SJCRH30 (cell line): ENCODE results near the gene DNAJA4. TPM values are rescaled to one million over a fixed set of nuclear protein-coding genes. Genes with fewer than 3 reads are reported as not detected.

Experiments used
- DNase-seq, 2 experiments: peaks; one replicate each; pipeline ENCODE4 v3.0.0-alpha.2; 2015 to 2020
- H3K27ac ChIP-seq: fragments of 250-450 bp; sonication (Bioruptor Pico); 2 replicates; pipeline ENCODE4 v1.5.1; 2020; ENCODE audit warnings: mild to moderate bottlenecking, moderate library complexity
- H3K27me3 ChIP-seq: fragments of 250-450 bp; sonication (Bioruptor Pico); 2 replicates; pipeline ENCODE4 v1.5.1; 2020; ENCODE audit warnings: mild to moderate bottlenecking, moderate library complexity
- H3K36me3 ChIP-seq: fragments of 250-450 bp; sonication (Bioruptor Pico); 2 replicates; pipeline ENCODE4 v1.5.1; 2020; ENCODE audit warnings: mild to moderate bottlenecking, moderate library complexity
- H3K4me1 ChIP-seq: fragments of 250-450 bp; sonication (Bioruptor Pico); 2 replicates; pipeline ENCODE4 v1.5.1; 2020; ENCODE audit warnings: mild to moderate bottlenecking, moderate library complexity
- H3K4me3 ChIP-seq: fragments of 250-450 bp; sonication (Bioruptor Pico); 2 replicates; pipeline ENCODE4 v1.5.1; 2020; ENCODE audit warnings: mild to moderate bottlenecking, moderate library complexity
- H3K9me3 ChIP-seq: fragments of 250-450 bp; sonication (Bioruptor Pico); replicated peaks from 2 replicates; pipeline ENCODE4 v1.5.1; 2020; ENCODE audit warnings: mild to moderate bottlenecking, moderate library complexity
- total RNA-seq: library from RNA; depleted of rRNA; stranded (reverse); fragments of >200 nt; shearing (Covaris generic); gene quantifications from 2 replicates; pipeline ENCODE4 v1.2.3, GENCODE V29; 2014

DNAJA4 gene
- total RNA-seq, 1 experiment from 2014 or later = not detected

DNA sequence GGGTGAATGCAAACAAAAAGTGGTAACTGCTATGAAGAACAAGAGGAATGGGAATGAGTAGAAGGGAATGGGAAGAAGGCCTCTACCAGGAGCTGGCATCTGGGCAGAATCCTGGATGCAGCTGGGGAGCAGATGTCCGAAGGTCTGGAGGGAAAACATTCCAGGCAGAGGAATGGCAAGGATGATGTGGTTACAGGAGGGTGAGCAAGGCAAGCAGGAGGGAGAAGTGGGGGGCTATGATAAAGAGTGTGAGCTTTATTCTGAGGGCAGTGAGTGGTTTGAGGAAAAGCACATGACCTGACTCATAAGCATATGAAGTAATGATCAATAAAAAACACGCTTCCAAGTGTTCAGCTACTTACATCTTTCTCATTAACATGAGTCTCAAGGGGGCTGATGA is 18.0 kb downstream of the DNAJA4 start:
- Histone ChIP-seq H3K27ac (no peak overlapping the region), H3K9me3 (no peaks in the 10 kb centered on the region), H3K27me3 (no peaks in the 10 kb centered on the region), H3K36me3 (peaks cover 2% of the 10 kb centered on the region; the same call in 1 of the 2 replicates), H3K4me3 (no peak overlapping the region), H3K4me1 (no peaks in the 10 kb centered on the region)
- no peak for DNase-seq

GRCh38 chr15:78284758-78285157 is 20.4 kb downstream of the DNAJA4 start:
- Histone ChIP-seq H3K9me3 (no peaks in the 10 kb centered on the region), H3K27me3 (no peaks in the 10 kb centered on the region), H3K36me3 (peaks cover 2% of the 10 kb centered on the region), H3K4me3 (no peak overlapping the region), H3K4me1 (no peaks in the 10 kb centered on the region), H3K27ac (no peak overlapping the region)
- DNase-seq = no peak

DNA sequence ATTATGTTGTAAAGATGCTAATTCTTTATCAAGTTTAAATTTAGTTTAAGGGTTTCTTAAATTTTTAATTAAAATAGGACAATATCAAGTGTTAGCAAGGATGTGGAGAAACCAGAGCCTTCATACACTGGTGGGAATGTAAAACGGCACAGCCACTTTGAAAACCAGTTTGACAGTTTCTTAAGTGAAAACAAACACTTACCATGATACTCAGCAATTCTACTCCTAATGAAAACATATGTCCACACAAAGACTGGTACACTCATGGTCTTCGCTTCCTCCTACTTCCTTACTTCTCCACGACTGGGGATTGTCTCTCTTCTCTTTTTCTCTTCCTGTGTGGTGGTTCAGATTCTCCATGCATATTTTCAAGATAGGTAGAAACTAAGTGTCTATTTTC is 25.9 kb downstream of the DNAJA4 start:
- H3K27ac ChIP-seq = no peak overlapping the region
- no peaks in the 10 kb centered on the region for H3K9me3 ChIP-seq
- H3K4me1 ChIP-seq = no peaks in the 10 kb centered on the region
- DNase-seq = no peak
- H3K36me3 ChIP-seq = peaks cover 7% of the 10 kb centered on the region
- no peak overlapping the region for H3K4me3 ChIP-seq
- no peaks in the 10 kb centered on the region for H3K27me3 ChIP-seq

DNA sequence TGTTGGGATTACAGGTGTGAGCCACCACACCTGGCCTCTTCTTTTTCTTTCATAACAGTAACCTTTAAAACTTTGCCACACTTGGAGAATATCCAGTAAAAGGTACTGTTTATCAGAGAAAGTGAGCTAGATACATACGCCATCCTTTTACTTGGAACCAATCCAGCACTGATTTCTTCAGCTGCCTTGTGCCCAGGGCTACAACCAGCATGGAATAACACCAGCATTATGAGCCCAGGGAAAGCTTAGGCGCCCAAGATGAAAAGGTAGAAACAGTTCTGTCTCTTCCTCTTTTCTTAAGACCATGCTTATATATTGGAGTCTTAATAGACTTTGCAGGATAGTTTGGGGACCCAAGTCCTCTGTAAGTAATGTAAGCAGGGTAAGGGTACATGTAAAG is 26.7 kb downstream of the DNAJA4 start:
- no peaks in the 10 kb centered on the region for H3K9me3 ChIP-seq
- H3K27ac ChIP-seq = no peak overlapping the region
- DNase-seq = no peak
- H3K27me3 ChIP-seq = no peaks in the 10 kb centered on the region
- no peak overlapping the region for H3K4me3 ChIP-seq
- peaks cover 7% of the 10 kb centered on the region for H3K36me3 ChIP-seq
- no peaks in the 10 kb centered on the region for H3K4me1 ChIP-seq

DNA sequence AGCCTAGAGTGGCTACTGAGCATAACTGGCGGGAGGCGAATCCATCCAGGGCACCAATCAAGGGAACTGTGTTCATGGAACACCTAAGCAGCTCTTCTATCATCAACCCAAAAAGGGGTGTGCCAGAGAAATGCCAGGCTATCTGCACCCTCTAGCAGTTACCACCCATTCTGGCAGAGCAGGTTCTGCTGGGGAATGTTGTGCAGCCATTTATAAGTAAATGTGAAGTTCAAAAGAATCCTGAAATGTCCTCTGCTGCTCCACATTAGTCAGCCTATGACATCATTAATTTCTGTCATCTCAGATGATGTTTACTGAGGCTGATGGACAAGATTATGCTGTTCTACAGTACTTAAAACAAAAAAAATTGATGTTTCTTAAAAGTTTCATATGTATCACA is 27.3 kb downstream of the DNAJA4 start:
- peaks cover 7% of the 10 kb centered on the region for H3K36me3 ChIP-seq
- H3K9me3 ChIP-seq = no peaks in the 10 kb centered on the region
- H3K4me1 ChIP-seq = no peaks in the 10 kb centered on the region
- H3K4me3 ChIP-seq = no peak overlapping the region
- no peak overlapping the region for H3K27ac ChIP-seq
- DNase-seq = no peak
- H3K27me3 ChIP-seq = no peaks in the 10 kb centered on the region

DNA sequence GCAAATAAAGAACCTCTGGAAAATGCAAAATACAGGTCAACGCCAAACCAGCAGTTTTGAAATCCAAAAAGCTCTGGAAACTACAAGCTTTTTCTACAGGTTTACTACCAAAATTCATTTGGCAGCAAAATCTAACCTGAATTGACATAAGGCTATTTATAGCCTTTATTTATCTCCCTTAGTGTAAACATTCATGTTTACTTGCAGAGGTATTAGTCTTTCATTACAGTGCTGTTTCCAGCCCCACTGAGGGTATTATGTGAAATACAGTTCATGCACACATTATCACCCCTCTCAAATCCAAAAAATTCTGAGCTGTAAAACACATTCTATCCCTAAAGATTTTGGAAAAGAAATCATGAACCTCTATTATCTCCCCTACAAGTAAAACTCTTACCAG is 27.9 kb downstream of the DNAJA4 start:
- H3K36me3 ChIP-seq = peaks cover 7% of the 10 kb centered on the region
- H3K9me3 ChIP-seq = no peaks in the 10 kb centered on the region
- no peaks in the 10 kb centered on the region for H3K4me1 ChIP-seq
- no peak overlapping the region for H3K27ac ChIP-seq
- no peak for DNase-seq
- H3K27me3 ChIP-seq = no peaks in the 10 kb centered on the region
- no peak overlapping the region for H3K4me3 ChIP-seq

DNA sequence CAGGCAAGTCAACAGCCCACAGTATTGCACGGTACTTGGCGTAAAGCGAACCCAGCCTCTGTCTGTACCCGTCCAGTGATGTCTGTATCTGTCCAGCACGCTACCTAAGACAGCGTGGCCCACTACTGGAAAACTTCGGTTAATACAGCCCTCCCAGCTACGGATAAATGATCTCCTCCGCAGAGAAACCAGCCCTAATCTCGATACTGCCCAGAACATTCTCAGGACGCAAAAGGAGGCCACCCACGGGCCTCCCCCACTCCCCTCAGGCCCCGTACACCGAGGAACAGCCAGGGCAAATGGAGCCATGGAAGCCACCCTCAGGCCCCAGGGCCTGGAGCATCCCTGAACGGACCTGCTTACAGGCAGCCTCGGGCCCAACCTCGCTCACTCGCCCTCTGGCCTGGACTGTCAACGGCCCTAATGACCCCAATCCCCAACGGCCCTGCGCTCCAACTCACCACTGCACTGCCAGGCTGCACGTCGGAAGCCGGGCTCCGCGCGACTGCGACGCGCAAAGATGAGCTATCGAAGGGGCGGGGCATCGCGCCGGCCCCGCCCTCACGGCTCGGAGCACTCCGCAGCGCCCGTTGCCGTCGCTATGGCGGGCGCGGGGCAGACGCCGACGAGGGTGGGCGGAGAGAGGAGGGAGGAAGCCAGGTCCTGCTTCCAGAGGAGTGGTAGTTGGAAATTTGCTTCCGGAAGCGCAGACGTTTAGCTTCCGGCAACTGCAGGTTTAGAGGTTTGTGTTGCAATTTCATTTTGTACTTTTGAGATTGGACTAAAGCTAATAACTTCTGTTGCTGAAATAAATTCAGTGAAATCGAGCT is 35.0 kb downstream of the DNAJA4 start, which contains the start of gene SKIC8:
Gene SKIC8 (minus strand): TSS at position 509 of the 830 bp plus-strand sequence. CDS start 3,923 bp downstream, outside the sequence.
- peak within 1 kb of the TSS; percentile 76 for H3K4me3 ChIP-seq
- peak; percentile 94 to 95 for DNase-seq
- peaks cover 20% of the 10 kb centered on the region for H3K4me1 ChIP-seq
- H3K9me3 ChIP-seq = no peaks in the 10 kb centered on the region
- no peaks in the 10 kb centered on the region for H3K36me3 ChIP-seq
- H3K27me3 ChIP-seq = no peaks in the 10 kb centered on the region
- H3K27ac ChIP-seq = peak within 1 kb of the TSS; percentile 40

GRCh38 chr15:78301326-78301725 is 37.0 kb downstream of the DNAJA4 start:
- H3K36me3 ChIP-seq = no peaks in the 10 kb centered on the region
- H3K4me3 ChIP-seq = no peak overlapping the region
- H3K27me3 ChIP-seq = no peaks in the 10 kb centered on the region
- no peaks in the 10 kb centered on the region for H3K9me3 ChIP-seq
- no peak for DNase-seq
- H3K4me1 ChIP-seq = peaks cover 27% of the 10 kb centered on the region
- no peak overlapping the region for H3K27ac ChIP-seq

GRCh38 chr15:78301828-78302227 is 37.5 kb downstream of the DNAJA4 start:
- Histone ChIP-seq H3K4me3 (no peak overlapping the region), H3K4me1 (peaks cover 27% of the 10 kb centered on the region), H3K27me3 (no peaks in the 10 kb centered on the region), H3K9me3 (no peaks in the 10 kb centered on the region), H3K27ac (no peak overlapping the region), H3K36me3 (no peaks in the 10 kb centered on the region)
- no peak for DNase-seq

GRCh38 chr15:78302579-78303312 is 38.4 kb downstream of the DNAJA4 start:
- Histone ChIP-seq H3K4me3 (no peak overlapping the region), H3K27me3 (no peaks in the 10 kb centered on the region), H3K9me3 (no peaks in the 10 kb centered on the region), H3K36me3 (no peaks in the 10 kb centered on the region), H3K4me1 (peaks cover 27% of the 10 kb centered on the region), H3K27ac (no peak overlapping the region)
- DNase-seq = peak; percentile 51 to 59

DNA sequence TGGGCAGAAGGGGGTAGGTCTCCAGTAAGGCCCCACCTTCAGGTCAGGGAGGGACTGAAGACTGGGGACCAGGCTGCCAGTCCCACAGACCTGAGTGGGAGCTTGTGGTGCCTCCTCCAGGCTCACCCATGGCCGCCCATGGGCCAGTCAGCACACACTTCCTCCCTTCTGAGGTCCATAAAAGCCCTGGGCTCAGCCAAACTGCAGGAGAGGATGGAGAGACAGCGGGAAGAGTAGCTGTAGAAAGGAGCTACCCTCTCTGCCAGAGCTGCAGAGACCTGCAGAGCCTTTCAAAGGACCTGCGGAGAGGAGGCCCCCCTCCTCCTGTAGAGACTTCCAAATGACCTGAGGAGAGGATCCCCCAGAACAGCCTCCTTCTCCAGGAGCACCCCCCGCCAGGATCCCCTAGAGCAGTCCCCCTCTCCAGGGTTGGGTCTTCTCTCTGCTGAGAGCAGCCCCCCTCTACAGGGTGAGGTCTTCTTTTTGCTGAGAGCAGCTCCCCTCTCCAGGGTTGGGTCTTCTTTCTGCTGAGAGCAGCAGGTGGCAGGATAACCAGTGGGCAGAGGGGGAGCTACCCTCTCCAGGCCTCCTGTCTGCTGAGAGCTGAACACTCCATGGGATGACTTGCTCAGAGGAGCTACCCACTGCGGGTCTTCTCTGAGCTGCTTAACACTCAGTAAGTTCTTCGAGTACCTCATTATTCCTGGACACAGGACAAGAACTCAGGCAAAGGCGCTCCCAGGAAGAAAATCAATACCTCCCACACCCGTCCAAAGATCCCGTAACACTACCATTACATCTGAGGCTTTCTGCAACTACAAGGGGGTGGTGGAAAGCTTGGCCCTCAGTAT is 40.1 kb downstream of the DNAJA4 start:
- no peak for DNase-seq
- Histone ChIP-seq H3K36me3 (no peaks in the 10 kb centered on the region), H3K4me1 (peaks cover 25% of the 10 kb centered on the region), H3K4me3 (no peak overlapping the region), H3K9me3 (no peaks in the 10 kb centered on the region), H3K27ac (no peak overlapping the region), H3K27me3 (peaks cover 3% of the 10 kb centered on the region; the same call in 1 of the 2 replicates)

DNA sequence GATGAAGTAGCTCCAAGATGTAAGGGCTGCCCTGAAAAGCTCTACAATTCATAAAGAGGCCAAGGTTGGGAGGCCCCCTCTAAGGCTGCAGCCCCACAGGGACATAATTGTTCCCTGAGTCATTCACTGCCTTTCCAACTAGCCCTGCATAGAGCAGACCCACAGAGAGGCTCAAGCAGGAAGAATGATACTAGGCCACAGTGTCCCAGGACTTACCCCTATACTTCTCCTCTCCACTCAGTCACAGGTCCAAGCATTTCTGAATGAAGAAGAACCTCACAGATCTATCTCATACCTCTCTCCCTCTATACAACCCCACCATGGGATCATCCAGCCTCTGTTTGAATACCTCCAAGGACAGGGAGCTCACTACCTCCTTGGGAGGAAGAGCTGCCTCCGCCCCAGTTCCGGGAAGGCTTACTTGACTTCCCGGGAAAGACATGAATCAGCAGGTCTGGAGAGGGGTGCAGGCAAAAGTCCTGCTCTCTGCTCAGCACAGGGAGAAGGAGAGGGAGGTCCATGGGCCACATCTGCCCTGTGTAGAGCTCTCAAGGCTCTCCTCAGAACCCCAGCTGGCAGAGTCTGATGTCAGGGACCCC is 41.9 kb downstream of the DNAJA4 start:
- Histone ChIP-seq H3K36me3 (no peaks in the 10 kb centered on the region), H3K4me3 (no peak overlapping the region), H3K9me3 (no peaks in the 10 kb centered on the region), H3K4me1 (peaks cover 25% of the 10 kb centered on the region), H3K27me3 (peaks cover 3% of the 10 kb centered on the region; the same call in 1 of the 2 replicates), H3K27ac (no peak overlapping the region)
- DNase-seq = no peak

DNA sequence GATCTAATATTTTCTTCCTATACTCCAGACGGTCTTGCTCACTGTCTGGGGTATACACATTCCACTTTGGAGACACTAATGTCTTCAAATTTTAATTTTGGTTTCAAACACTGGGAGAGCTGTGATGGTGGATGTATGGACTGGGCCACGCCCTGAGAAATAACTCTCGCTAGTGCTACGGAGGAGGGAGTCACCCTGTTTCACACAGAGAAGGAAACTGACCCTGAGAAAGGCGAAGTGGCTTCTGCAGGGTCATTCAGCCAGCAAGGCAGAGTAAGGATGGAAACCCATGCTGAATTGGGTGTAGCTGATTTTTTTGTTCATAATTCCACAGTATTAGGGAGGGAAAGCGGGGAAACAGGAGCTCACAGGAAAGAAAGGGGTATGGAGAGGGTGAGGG is 43.6 kb downstream of the DNAJA4 start:
- H3K27ac ChIP-seq = no peak overlapping the region
- no peaks in the 10 kb centered on the region for H3K36me3 ChIP-seq

DNA sequence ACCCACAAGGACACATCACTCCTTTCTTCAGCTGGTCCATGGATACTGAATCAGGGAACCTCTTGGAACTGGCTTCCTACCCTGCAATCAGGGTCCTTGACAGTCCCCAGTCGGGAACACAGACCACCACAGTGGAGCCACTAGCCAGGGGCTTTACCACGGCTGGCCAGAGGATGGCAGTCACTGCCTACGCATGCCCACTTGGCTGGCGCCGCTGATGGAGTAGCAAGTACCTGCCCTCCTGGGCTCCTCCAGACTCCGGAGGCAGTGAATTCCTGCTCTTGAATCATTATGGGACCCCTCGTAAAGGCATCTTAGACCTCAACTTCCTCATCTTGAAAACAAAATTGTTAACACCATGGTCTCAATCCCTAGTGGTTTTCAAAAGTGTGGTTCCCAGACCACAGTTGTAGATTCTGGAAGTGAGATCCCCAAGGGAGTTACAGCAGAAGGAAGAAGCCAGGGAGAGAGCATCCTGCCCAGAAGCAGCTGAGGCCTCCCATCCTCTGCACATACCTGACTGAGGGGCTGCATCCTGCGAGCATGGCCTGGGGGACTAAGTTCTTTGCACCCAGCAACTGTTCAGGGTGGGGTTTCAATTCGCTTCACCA is 44.2 kb downstream of the DNAJA4 start:
- H3K27ac ChIP-seq = no peak overlapping the region
- peak; percentile 73 to 85 for DNase-seq
- no peaks in the 10 kb centered on the region for H3K9me3 ChIP-seq
- no peak overlapping the region for H3K4me3 ChIP-seq
- H3K27me3 ChIP-seq = peaks cover 3% of the 10 kb centered on the region; the same call in 1 of the 2 replicates
- H3K36me3 ChIP-seq = no peaks in the 10 kb centered on the region
- peaks cover 6% of the 10 kb centered on the region; the same call in 1 of the 2 replicates for H3K4me1 ChIP-seq

More for the DNA sequence above, 43.6 kb downstream of the DNAJA4 start:
- DNase-seq = no peak
- Histone ChIP-seq H3K9me3 (no peaks in the 10 kb centered on the region), H3K4me3 (no peak overlapping the region), H3K27me3 (peaks cover 3% of the 10 kb centered on the region; the same call in 1 of the 2 replicates), H3K4me1 (peaks cover 8% of the 10 kb centered on the region)
